Measurements from ENCODE around the gene ZBTB45.

Gene ZBTB45

DNA sequence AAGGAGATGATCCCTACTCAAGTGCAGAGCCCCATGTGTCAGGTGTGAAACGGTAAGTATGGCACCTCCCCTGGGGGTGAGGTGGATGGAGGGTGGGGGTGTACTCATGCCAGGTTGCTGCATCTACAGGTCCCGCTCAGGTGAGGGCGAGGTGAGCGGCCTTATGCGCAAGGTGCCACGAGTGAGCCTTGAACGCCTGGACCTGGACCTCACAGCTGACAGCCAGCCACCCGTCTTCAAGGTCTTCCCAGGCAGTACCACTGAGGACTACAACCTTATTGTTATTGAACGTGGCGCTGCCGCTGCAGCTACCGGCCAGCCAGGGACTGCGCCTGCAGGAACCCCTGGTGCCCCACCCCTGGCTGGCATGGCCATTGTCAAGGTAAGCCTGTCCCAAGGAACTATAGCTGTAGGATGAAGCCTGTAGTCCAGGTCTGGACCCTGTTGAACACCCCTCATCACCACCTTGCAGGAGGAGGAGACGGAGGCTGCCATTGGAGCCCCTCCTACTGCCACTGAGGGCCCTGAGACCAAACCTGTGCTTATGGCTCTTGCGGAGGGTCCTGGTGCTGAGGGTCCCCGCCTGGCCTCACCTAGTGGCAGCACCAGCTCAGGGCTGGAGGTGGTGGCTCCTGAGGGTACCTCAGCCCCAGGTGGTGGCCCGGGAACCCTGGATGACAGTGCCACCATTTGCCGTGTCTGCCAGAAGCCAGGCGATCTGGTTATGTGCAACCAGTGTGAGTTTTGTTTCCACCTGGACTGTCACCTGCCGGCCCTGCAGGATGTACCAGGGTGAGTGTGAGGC lies 29.5 kb upstream of the ZBTB45 start:
- H3K4me3 ChIP-seq (ENCODE audit: low read depth, low read length): no peak overlapping the region
- DNase-seq (ENCODE audit: low read depth): no peak
- TF ChIP-seq, protein P1, sequence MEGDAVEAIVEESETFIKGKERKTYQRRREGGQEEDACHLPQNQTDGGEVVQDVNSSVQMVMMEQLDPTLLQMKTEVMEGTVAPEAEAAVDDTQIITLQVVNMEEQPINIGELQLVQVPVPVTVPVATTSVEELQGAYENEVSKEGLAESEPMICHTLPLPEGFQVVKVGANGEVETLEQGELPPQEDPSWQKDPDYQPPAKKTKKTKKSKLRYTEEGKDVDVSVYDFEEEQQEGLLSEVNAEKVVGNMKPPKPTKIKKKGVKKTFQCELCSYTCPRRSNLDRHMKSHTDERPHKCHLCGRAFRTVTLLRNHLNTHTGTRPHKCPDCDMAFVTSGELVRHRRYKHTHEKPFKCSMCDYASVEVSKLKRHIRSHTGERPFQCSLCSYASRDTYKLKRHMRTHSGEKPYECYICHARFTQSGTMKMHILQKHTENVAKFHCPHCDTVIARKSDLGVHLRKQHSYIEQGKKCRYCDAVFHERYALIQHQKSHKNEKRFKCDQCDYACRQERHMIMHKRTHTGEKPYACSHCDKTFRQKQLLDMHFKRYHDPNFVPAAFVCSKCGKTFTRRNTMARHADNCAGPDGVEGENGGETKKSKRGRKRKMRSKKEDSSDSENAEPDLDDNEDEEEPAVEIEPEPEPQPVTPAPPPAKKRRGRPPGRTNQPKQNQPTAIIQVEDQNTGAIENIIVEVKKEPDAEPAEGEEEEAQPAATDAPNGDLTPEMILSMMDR (IDR thresholded peaks at IDR 0.05; ENCODE audit: control insufficient read depth, extremely low read depth, insufficient read depth): no peak

DNA sequence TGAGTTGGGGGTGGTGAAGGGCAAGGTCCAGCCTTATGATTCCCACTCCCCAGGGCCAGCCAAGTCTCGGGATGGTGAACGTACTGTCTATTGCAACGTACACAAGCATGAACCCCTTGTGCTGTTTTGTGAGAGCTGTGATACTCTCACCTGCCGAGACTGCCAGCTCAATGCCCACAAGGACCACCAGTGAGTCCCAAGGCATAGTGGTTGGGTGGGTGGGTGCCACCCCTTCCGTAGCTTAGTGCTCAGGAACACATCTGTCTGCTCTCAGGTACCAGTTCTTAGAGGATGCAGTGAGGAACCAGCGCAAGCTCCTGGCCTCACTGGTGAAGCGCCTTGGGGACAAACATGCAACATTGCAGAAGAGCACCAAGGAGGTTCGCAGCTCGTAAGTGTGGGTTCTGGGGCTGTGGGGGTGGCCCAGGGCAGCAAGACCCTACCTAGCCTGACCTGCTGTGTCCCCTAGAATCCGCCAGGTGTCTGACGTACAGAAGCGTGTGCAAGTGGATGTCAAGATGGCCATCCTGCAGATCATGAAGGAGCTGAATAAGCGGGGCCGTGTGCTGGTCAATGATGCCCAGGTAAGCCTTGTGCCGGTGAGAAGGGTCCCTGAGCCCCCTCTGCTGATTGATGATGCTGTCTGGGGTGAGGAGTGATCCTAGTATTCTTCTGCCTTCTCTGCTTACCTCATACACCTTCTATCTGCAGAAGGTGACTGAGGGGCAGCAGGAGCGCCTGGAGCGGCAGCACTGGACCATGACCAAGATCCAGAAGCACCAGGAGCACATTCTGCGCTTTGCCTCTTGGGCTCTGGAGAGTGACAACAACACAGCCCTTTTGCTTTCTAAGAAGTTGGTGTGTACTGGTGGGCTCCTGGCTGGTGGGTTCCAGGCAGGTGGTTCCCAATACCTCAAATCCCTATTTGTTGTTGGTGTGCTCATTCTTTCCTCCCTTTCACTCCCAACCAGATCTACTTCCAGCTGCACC lies 28.0 kb upstream of the ZBTB45 start:
- H3K4me3 ChIP-seq (ENCODE audit: low read depth, low read length): no peak overlapping the region
- DNase-seq (ENCODE audit: low read depth): no peak
- TF ChIP-seq, protein P1 (IDR thresholded peaks at IDR 0.05; ENCODE audit: control insufficient read depth, extremely low read depth, insufficient read depth): no peak

DNA sequence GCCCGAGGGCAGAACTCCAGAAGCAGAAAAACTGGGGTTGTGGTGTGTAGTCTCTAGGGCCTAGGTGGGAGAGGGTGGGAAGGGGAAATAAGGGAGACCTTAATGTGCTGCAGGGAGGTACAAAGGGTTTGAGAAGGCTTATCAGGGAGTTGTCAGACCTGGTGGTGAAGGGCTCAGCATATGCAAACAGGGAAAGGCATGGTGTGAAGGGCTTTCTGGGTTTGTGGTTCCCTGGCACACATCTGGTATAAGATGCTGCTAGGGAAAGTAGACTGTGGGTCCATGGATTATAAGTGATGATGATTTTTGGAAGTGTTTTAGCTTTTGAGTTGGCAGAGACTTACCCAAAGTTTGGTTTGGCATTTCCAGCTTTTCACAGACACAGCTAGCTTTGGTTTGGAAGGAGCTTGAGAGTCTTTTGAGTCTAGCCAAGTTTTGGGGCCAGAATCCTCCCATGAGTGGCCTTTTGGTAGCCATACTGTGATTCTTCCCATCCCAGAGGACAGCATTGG lies 26.5 kb upstream of the ZBTB45 start:
- TF ChIP-seq, protein P1 (IDR thresholded peaks at IDR 0.05; ENCODE audit: control insufficient read depth, extremely low read depth, insufficient read depth): no peak
- no peak for DNase-seq (ENCODE audit: low read depth)

DNA sequence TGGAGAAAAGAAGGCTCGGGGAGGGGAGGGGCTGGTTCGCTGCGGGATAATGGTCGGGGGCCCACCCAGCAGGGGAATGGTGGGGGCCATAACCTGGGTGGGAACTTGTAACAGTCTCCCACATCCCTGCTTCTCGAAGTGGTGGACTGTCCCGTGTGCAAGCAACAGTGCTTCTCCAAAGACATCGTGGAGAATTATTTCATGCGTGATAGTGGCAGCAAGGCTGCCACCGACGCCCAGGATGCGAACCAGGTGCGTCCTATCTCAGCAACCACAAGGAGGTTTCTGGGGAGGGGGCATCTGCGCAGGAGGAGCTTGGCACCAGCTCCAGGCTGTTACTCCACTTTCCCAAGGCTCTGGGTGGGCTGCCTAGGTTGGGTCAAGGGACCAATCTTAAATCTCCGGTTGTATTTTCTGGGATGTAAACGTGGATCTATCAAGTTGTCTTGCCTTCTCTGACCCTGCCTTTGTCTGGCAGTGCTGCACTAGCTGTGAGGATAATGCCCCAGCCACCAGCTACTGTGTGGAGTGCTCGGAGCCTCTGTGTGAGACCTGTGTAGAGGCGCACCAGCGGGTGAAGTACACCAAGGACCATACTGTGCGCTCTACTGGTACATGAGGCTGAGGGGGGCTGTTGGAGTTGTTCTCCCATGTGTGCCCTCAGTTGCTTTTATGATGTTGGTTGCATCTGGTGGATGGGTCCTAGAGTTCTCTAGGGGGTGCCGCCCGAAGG lies 25.8 kb upstream of the ZBTB45 start:
- no peak for DNase-seq (ENCODE audit: low read depth)
- TF ChIP-seq, protein P1 (IDR thresholded peaks at IDR 0.05; ENCODE audit: control insufficient read depth, extremely low read depth, insufficient read depth): no peak

More for the DNA sequence above, 26.5 kb upstream of the ZBTB45 start:
- H3K4me3 ChIP-seq (ENCODE audit: low read depth, low read length): peak overlapping the region; percentile 94

DNA sequence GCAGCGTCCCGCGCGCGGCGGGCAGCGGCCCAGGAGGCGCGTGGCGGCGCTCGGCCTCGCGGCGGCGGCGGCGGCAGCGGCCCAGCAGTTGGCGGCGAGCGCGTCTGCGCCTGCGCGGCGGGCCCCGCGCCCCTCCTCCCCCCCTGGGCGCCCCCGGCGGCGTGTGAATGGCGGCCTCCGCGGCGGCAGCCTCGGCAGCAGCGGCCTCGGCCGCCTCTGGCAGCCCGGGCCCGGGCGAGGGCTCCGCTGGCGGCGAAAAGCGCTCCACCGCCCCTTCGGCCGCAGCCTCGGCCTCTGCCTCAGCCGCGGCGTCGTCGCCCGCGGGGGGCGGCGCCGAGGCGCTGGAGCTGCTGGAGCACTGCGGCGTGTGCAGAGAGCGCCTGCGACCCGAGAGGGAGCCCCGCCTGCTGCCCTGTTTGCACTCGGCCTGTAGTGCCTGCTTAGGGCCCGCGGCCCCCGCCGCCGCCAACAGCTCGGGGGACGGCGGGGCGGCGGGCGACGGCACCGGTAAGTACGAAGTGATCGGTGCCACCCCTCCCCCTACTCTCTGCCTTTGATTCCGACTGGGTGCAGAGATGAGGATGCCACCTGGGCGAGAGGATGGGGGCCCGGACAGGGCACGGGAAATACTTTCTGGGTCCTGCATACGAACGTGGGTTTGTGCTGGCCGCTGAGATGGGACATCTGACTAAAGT lies 25.1 kb upstream of the ZBTB45 start:
- no peak for DNase-seq (ENCODE audit: low read depth)
- peak overlapping the region; percentile 94 for H3K4me3 ChIP-seq (ENCODE audit: low read depth, low read length)
- TF ChIP-seq, protein P1 (IDR thresholded peaks at IDR 0.05; ENCODE audit: control insufficient read depth, extremely low read depth, insufficient read depth): no peak

More for the DNA sequence above, 25.8 kb upstream of the ZBTB45 start:
- H3K4me3 ChIP-seq (ENCODE audit: low read depth, low read length): peak overlapping the region; percentile 94

Data from LNCaP clone FGC (cell line).